Gastroesophageal sphincter (tissue), 4 donors: ENCODE results near the gene VPS13A. TPM values are rescaled to one million over a fixed set of nuclear protein-coding genes. Genes with fewer than 3 reads are reported as not detected.

Source experiments
- ATAC-seq: fragments of 150-250 bp; one replicate; pipeline ENCODE4 v1.9.1; 2016; ENCODE audit warnings: mild to moderate bottlenecking, moderate library complexity
- H3K27ac ChIP-seq, 4 donors: fragments of 200-600 bp; sonication (generic) in 3 of 4; 1 replicate in 3 of 4; 2 replicates in 1 of 4; pipeline ENCODE4 v1.5.1; 2016 to 2019
- H3K27me3 ChIP-seq: fragments of 200-600 bp; sonication (generic); one replicate; pipeline ENCODE4 v1.5.1; 2019
- H3K36me3 ChIP-seq, 2 donors: fragments of 200-600 bp; sonication (generic); one replicate each; pipeline ENCODE4 v1.5.1; 2019; ENCODE audit warnings: control low read depth in 1 of 2
- H3K4me1 ChIP-seq, 3 donors: fragments of 200-600 bp; sonication (generic); 1 replicate in 2 of 3; 2 replicates in 1 of 3; pipeline ENCODE4 v1.5.1; 2016 to 2019; ENCODE audit warnings: control low read depth in 2 of 3
- H3K4me3 ChIP-seq, 2 donors: fragments of 200-600 bp; sonication (generic); one replicate each; pipeline ENCODE4 v1.5.1; 2019; ENCODE audit warnings: mild to moderate bottlenecking in 1 of 2, moderate library complexity in 1 of 2
- H3K9me3 ChIP-seq, 3 donors: fragments of 200-600 bp; sonication (generic); one replicate each; pipeline ENCODE4 v1.5.1; 2017 to 2019; ENCODE audit warnings: control low read depth in 2 of 3
- EP300 ChIP-seq: sonication (generic); formaldehyde crosslinking; IDR thresholded peaks from one replicate; pipeline ENCODE4 v1.6.1; 2017; ENCODE audit warnings: antibody characterized with exemption, mild to moderate bottlenecking
- POLR2A ChIP-seq, 2 donors: fragments of 450-650 bp; IDR thresholded peaks; one replicate each; pipeline ENCODE4 v1.6.1; 2017; ENCODE audit warnings: antibody characterized with exemption in 2 of 2, mild to moderate bottlenecking in 2 of 2, moderate library complexity in 1 of 2
- POLR2AphosphoS5 ChIP-seq: sonication (generic); formaldehyde crosslinking; IDR thresholded peaks from one replicate; pipeline ENCODE4 v1.6.1; 2017; ENCODE audit warnings: antibody characterized with exemption
- WGBS, 2 donors: methylation state at CpG; one replicate each; pipeline ENCODE4 v1.1.5; 2018; ENCODE audit warnings: low coverage in 1 of 2; 5-methylcytosine and 5-hydroxymethylcytosine counted together
- total RNA-seq, 4 donors: library from RNA; depleted of rRNA; stranded (reverse); fragments of >200 nt; gene quantifications; one replicate each; pipeline ENCODE4 v1.1.0, GENCODE V29; 2016
- TF ChIP-seq, protein P1 (sequence below), 4 experiments: fragments of 200-600 bp in 2 of 4; fragments of 450-650 bp in 2 of 4; sonication (generic) in 1 of 4; IDR thresholded peaks; one replicate each; pipeline ENCODE4 v1.5.1; 2017 to 2019; ENCODE audit warnings: antibody characterized with exemption in 4 of 4, mild to moderate bottlenecking in 2 of 4, moderate library complexity in 2 of 4

Gene VPS13A
- total RNA-seq, 4 donors from 2014 or later, result 33.7 to 79.7 (median 42.6) TPM

- ATAC-seq, result no peak
- peaks cover 0 to 15% (median 0%) of the 10 kb centered on the region in 3 donors for H3K4me1 ChIP-seq
- no peak overlapping the region for H3K27ac ChIP-seq
- no peak for TF ChIP-seq POLR2A (IDR thresholded peaks at IDR 0.05)
- TF ChIP-seq EP300, result no peak
- TF ChIP-seq, protein P1, sequence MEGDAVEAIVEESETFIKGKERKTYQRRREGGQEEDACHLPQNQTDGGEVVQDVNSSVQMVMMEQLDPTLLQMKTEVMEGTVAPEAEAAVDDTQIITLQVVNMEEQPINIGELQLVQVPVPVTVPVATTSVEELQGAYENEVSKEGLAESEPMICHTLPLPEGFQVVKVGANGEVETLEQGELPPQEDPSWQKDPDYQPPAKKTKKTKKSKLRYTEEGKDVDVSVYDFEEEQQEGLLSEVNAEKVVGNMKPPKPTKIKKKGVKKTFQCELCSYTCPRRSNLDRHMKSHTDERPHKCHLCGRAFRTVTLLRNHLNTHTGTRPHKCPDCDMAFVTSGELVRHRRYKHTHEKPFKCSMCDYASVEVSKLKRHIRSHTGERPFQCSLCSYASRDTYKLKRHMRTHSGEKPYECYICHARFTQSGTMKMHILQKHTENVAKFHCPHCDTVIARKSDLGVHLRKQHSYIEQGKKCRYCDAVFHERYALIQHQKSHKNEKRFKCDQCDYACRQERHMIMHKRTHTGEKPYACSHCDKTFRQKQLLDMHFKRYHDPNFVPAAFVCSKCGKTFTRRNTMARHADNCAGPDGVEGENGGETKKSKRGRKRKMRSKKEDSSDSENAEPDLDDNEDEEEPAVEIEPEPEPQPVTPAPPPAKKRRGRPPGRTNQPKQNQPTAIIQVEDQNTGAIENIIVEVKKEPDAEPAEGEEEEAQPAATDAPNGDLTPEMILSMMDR (IDR thresholded peaks at IDR 0.05), result no peak
- TF ChIP-seq POLR2AphosphoS5, result no peak
- no peaks in the 10 kb centered on the region for H3K27me3 ChIP-seq
- H3K9me3 ChIP-seq, result no peaks in the 10 kb centered on the region
- WGBS, 2 donors, result 42 to 64% methylated on average over 2 to 3 of the region's 8 CpGs
- no peaks in the 10 kb centered on the region for H3K36me3 ChIP-seq
- no peak overlapping the region for H3K4me3 ChIP-seq
Observed at GRCh38 chr9:77460938-77461337, 283.6 kb downstream of the VPS13A start.

GRCh38 chr9:77462066-77462465 is 284.7 kb downstream of the VPS13A start:
- Histone ChIP-seq H3K4me1 (peaks cover 0 to 13% (median 0%) of the 10 kb centered on the region in 3 donors), H3K9me3 (no peaks in the 10 kb centered on the region), H3K4me3 (no peak overlapping the region), H3K36me3 (no peaks in the 10 kb centered on the region), H3K27ac (no peak overlapping the region), H3K27me3 (no peaks in the 10 kb centered on the region)
- WGBS, 2 donors, result 83 to 88% methylated on average over 2 to 5 of the region's 10 CpGs
- no peak for ATAC-seq
- no peak for TF ChIP-seq POLR2A (IDR thresholded peaks at IDR 0.05)
- no peak for TF ChIP-seq POLR2AphosphoS5
- TF ChIP-seq, protein P1 (IDR thresholded peaks at IDR 0.05), result no peak
- TF ChIP-seq EP300, result no peak

GRCh38 chr9:77463151-77463550 is 285.8 kb downstream of the VPS13A start:
- WGBS, 2 donors, result 37 to 72% methylated on average over 3 of the region's 3 CpGs
- H3K27ac ChIP-seq, result no peak overlapping the region
- ATAC-seq, result peak; percentile 41
- H3K36me3 ChIP-seq, result no peaks in the 10 kb centered on the region
- TF ChIP-seq, protein P1 (IDR thresholded peaks at IDR 0.05), result no peak
- TF ChIP-seq EP300 (no peak), POLR2A (IDR thresholded peaks at IDR 0.05) (no peak), POLR2AphosphoS5 (no peak)
- peaks cover 0 to 2% (median 0%) of the 10 kb centered on the region in 3 donors for H3K4me1 ChIP-seq
- no peaks in the 10 kb centered on the region for H3K27me3 ChIP-seq
- H3K4me3 ChIP-seq, result no peak overlapping the region
- H3K9me3 ChIP-seq, result no peaks in the 10 kb centered on the region

DNA sequence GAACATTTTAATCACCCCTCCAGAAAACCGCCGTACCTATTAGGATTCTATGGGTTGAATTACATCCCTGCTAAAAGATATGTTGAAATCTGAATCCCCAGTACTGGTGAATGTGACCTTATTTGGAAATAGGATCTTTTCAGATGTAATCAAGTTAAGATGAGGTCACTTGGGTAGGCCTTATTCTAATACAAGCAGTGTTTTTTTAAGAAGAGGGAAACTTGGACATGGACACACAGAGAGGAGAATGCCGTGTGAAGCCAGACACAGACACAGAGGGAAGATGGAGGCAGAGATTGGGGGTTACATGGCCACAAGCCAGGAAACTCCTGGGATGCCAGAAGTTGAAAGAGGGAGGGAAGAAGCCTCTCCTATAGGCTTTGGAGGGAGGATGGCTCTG is 287.3 kb downstream of the VPS13A start:
- Histone ChIP-seq H3K36me3 (no peaks in the 10 kb centered on the region), H3K9me3 (no peaks in the 10 kb centered on the region), H3K27me3 (no peaks in the 10 kb centered on the region), H3K4me1 (no peaks in the 10 kb centered on the region), H3K4me3 (no peak overlapping the region), H3K27ac (no peak overlapping the region)
- TF ChIP-seq POLR2AphosphoS5, result no peak
- no peak for ATAC-seq
- 55 to 88% methylated on average over 3 of the region's 3 CpGs for WGBS, 2 donors

DNA sequence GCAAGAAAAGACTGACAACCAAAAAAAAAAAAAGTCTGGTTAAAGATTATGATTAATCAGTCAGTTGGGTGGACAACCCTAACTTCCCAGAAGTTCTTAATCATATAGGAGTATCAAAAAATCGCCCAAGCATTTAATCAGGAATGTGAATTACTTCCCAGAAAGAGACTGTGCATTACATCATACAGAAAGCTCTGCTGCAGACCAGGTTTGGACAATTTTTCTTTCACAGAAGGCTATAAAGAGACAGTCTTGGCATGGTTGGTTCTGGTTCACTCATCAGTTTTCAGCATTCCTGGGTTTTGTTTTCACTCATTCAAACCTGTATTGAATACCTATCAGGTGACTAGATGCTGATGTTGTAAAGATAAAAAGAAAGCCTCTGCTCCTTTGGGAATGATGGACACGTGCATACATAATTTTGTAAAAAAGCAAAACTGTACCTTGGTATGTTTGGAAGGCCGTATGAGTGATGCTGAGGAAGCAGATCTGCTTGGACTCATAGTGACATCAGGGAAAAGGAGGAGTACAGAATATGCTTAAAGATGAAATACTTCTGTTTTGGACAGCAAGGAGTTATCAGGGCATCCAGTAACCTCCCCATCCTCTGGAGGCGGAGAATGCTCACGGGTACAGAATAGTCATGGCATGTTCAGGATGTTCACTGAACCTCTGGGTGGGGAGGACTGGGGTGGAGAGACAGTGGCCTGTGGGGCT is 292.3 kb downstream of the VPS13A start:
- 63 to 69% methylated on average over 5 of the region's 5 CpGs for WGBS, 2 donors
- H3K27ac ChIP-seq, result no peak overlapping the region
- peaks cover 0 to 8% (median 0%) of the 10 kb centered on the region in 3 donors for H3K9me3 ChIP-seq
- H3K27me3 ChIP-seq, result no peaks in the 10 kb centered on the region
- H3K4me3 ChIP-seq, result no peak overlapping the region
- TF ChIP-seq POLR2AphosphoS5 (no peak), EP300 (no peak), POLR2A (IDR thresholded peaks at IDR 0.05) (no peak)
- TF ChIP-seq, protein P1 (IDR thresholded peaks at IDR 0.05), result no peak
- H3K36me3 ChIP-seq, result no peaks in the 10 kb centered on the region
- H3K4me1 ChIP-seq, result no peaks in the 10 kb centered on the region
- ATAC-seq, result no peak

Other genes with a start within 250 kb of the VPS13A start
- gene FOXB2, start 157.9 kb upstream of the VPS13A start, total RNA-seq, result not detected